HL-60 (cell line): ENCODE results near the gene HMGCS2.
A peak's percentile ranks its signal among the peaks of the same experiment; 100 is the strongest.

Experiments used
- DNase-seq, 2 experiments: peaks; one replicate each; pipeline ENCODE4 v3.0.0-alpha.2; 2010 to 2020; ENCODE audit warnings: low read depth in 1 of 2, low spot score in 1 of 2
- H3K27ac ChIP-seq: fragments of 250-450 bp; sonication (Bioruptor Pico); replicated peaks from 2 replicates; pipeline ENCODE4 v1.5.1; 2020; ENCODE audit warnings: mild to moderate bottlenecking, moderate library complexity
- H3K27me3 ChIP-seq: fragments of 250-450 bp; sonication (Bioruptor Pico); 2 replicates; pipeline ENCODE4 v1.5.1; 2021; ENCODE audit warnings: mild to moderate bottlenecking, moderate library complexity; ENCODE audit not compliant: insufficient read depth, poor library complexity, severe bottlenecking
- H3K4me3 ChIP-seq: replicated peaks from 2 replicates; pipeline ENCODE4 v1.5.1; 2011; ENCODE audit warnings: mild to moderate bottlenecking, control low read depth, low read length; ENCODE audit not compliant: insufficient read depth
- CTCF ChIP-seq: IDR thresholded peaks from one replicate; pipeline ENCODE4 v1.5.1; 2011; ENCODE audit warnings: low read length, control low read depth, inconsistent platforms; ENCODE audit not compliant: insufficient read depth
- GABPA ChIP-seq: IDR thresholded peaks from 2 replicates; pipeline ENCODE4 v1.6.1; 2012; ENCODE audit warnings: low read depth
- POLR2AphosphoS5 ChIP-seq: IDR thresholded peaks from 2 replicates; pipeline ENCODE4 v1.6.1; 2012; ENCODE audit warnings: low read depth
- REST ChIP-seq: IDR thresholded peaks from 2 replicates; pipeline ENCODE4 v1.6.1; 2012; ENCODE audit warnings: low read depth; ENCODE audit not compliant: insufficient replicate concordance
- SPI1 ChIP-seq: IDR thresholded peaks from 2 replicates; pipeline ENCODE4 v1.6.1; 2012; ENCODE audit warnings: low read depth, mild to moderate bottlenecking, borderline replicate concordance

Gene HMGCS2

GRCh38 chr1:119720866-119721440 is 47.8 kb downstream of the HMGCS2 start:
- no peaks in the 10 kb centered on the region for H3K27me3 ChIP-seq
- H3K4me3 ChIP-seq: no peak overlapping the region
- TF ChIP-seq GABPA (no peak), CTCF (no peak), POLR2AphosphoS5 (no peak), SPI1 (no peak)
- no peak for DNase-seq
- no peak overlapping the region for H3K27ac ChIP-seq

- DNase-seq: no peak
- H3K4me3 ChIP-seq: no peak overlapping the region
- no peaks in the 10 kb centered on the region for H3K27me3 ChIP-seq
- no peak for TF ChIP-seq CTCF
- TF ChIP-seq REST: no peak
- no peak for TF ChIP-seq SPI1
- TF ChIP-seq GABPA: no peak
- no peak for TF ChIP-seq POLR2AphosphoS5
- H3K27ac ChIP-seq: no peak overlapping the region
Measured at GRCh38 chr1:119718972-119719371, 49.7 kb downstream of the HMGCS2 start.

- Histone ChIP-seq H3K4me3 (no peak overlapping the region), H3K27ac (no peak overlapping the region), H3K27me3 (no peaks in the 10 kb centered on the region)
- TF ChIP-seq REST: no peak
- TF ChIP-seq GABPA: no peak
- no peak for TF ChIP-seq POLR2AphosphoS5
- no peak for TF ChIP-seq SPI1
- TF ChIP-seq CTCF: no peak
- DNase-seq: no peak
Measured at GRCh38 chr1:119718409-119718808, 50.3 kb downstream of the HMGCS2 start.

GRCh38 chr1:119715542-119715941 is 53.2 kb downstream of the HMGCS2 start:
- H3K27me3 ChIP-seq: no peaks in the 10 kb centered on the region
- DNase-seq: peak in 1 of 2 experiments; percentile 15
- H3K4me3 ChIP-seq: no peak overlapping the region
- H3K27ac ChIP-seq: no peak overlapping the region
- TF ChIP-seq GABPA: no peak
- TF ChIP-seq REST: no peak
- TF ChIP-seq CTCF: no peak
- TF ChIP-seq POLR2AphosphoS5: no peak
- TF ChIP-seq SPI1: no peak
